ENCODE results near the gene MTG2.

Gene MTG2

GRCh38 chr20:62136283-62137091 lies 46.3 kb upstream of the MTG2 start:
- H3K4me3 ChIP-seq (replicated peaks; ENCODE audit: low read depth, low read length), result no peak overlapping the region
- TF ChIP-seq CTCF (IDR thresholded peaks at IDR 0.05; ENCODE audit: low read length, missing control alignments), result peak; percentile 83
- peak; percentile 78 for DNase-seq (ENCODE audit: low read depth)

GRCh38 chr20:62137092-62137384 lies 45.8 kb upstream of the MTG2 start:
- no peak for TF ChIP-seq CTCF (IDR thresholded peaks at IDR 0.05; ENCODE audit: low read length, missing control alignments)
- no peak overlapping the region for H3K4me3 ChIP-seq (replicated peaks; ENCODE audit: low read depth, low read length)
- DNase-seq (ENCODE audit: low read depth), result no peak

- H3K4me3 ChIP-seq (replicated peaks; ENCODE audit: low read depth, low read length), result no peak overlapping the region
- no peak for TF ChIP-seq CTCF (IDR thresholded peaks at IDR 0.05; ENCODE audit: low read length, missing control alignments)
- no peak for DNase-seq (ENCODE audit: low read depth)
These were observed 45.2 kb upstream of the MTG2 start for GRCh38 chr20:62137478-62138203.

- no peak for TF ChIP-seq CTCF (IDR thresholded peaks at IDR 0.05; ENCODE audit: low read length, missing control alignments)
- no peak for DNase-seq (ENCODE audit: low read depth)
- no peak overlapping the region for H3K4me3 ChIP-seq (replicated peaks; ENCODE audit: low read depth, low read length)
These were observed 44.7 kb upstream of the MTG2 start for GRCh38 chr20:62138204-62138543.

GRCh38 chr20:62138912-62139311 lies 43.9 kb upstream of the MTG2 start:
- H3K4me3 ChIP-seq (replicated peaks; ENCODE audit: low read depth, low read length), result no peak overlapping the region
- DNase-seq (ENCODE audit: low read depth), result no peak
- no peak for TF ChIP-seq CTCF (IDR thresholded peaks at IDR 0.05; ENCODE audit: low read length, missing control alignments)

GRCh38 chr20:62139636-62140035 lies 43.2 kb upstream of the MTG2 start:
- no peak for DNase-seq (ENCODE audit: low read depth)
- no peak for TF ChIP-seq CTCF (IDR thresholded peaks at IDR 0.05; ENCODE audit: low read length, missing control alignments)

GRCh38 chr20:62141043-62141396 lies 41.8 kb upstream of the MTG2 start:
- peak overlapping the region; percentile 76 for H3K4me3 ChIP-seq (replicated peaks; ENCODE audit: low read depth, low read length)
- TF ChIP-seq CTCF (IDR thresholded peaks at IDR 0.05; ENCODE audit: low read length, missing control alignments), result no peak
- DNase-seq (ENCODE audit: low read depth), result no peak

More at GRCh38 chr20:62139636-62140035, 43.2 kb upstream of the MTG2 start:
- no peak overlapping the region for H3K4me3 ChIP-seq (replicated peaks; ENCODE audit: low read depth, low read length)
